Measurements from ENCODE around the gene RBM26. TPM values are rescaled to one million over a fixed set of nuclear protein-coding genes. Genes with fewer than 3 reads are reported as not detected.

Gene RBM26
- polyA plus RNA-seq, 1 of the 3 experiments (the other 2 are of a cell fraction) = 12.5 TPM

GRCh38 chr13:79402679-79403078 lies 3.4 kb downstream of the RBM26 start:
- Histone ChIP-seq H3K9me2 (no peaks in the 10 kb centered on the region), H3K79me2 (ENCODE audit: insufficient read depth) (peaks cover 99% of the 10 kb centered on the region), H4K20me1 (ENCODE audit: insufficient read depth) (peaks cover 57% of the 10 kb centered on the region), H3K27me3 (ENCODE audit: insufficient read depth) (no peaks in the 10 kb centered on the region), H3K9ac (no peak overlapping the region), H2AFZ (ENCODE audit: low read depth) (no peak overlapping the region), H3K27ac (ENCODE audit: low read depth in 2 of 2, low read length in 1 of 2) (peak overlapping the region in 1 of 2 experiments; percentile 0; a peak in 1 of 4 replicates), H3K4me1 (ENCODE audit: control insufficient read depth in 1 of 2, insufficient read depth in 2 of 2, low read depth in 1 of 2, low read length in 1 of 2) (peaks cover 15 to 23% of the 10 kb centered on the region in 2 experiments; a peak in 3 of 4 replicates), H3K4me3 (ENCODE audit: low read depth in 2 of 2, low read length in 1 of 2) (no peak overlapping the region), H3K36me3 (replicated peaks in 1 of 2; ENCODE audit: control insufficient read depth in 1 of 2, insufficient read depth in 2 of 2, low read length in 1 of 2) (peaks cover 29 to 37% of the 10 kb centered on the region in 2 experiments), H3K9me3 (no peaks in the 10 kb centered on the region), H3F3A (replicated peaks; ENCODE audit: insufficient read depth) (peaks cover 7% of the 10 kb centered on the region), H3K4me2 (peak overlapping the region; percentile 42)
- TF ChIP-seq ELF1 (IDR thresholded peaks at IDR 0.05) = no peak
- no peak for TF ChIP-seq SMC3 (IDR thresholded peaks at IDR 0.05; ENCODE audit: low read depth, low read length)
- no peak for TF ChIP-seq NRF1 (IDR thresholded peaks at IDR 0.05; ENCODE audit: low read depth, low read length)
- no peak for TF ChIP-seq RFX5 (IDR thresholded peaks at IDR 0.05; ENCODE audit: low read length)
- TF ChIP-seq GABPA (IDR thresholded peaks at IDR 0.05; ENCODE audit: low read depth) = no peak
- no peak for TF ChIP-seq FOSL2 (IDR thresholded peaks at IDR 0.05; ENCODE audit: borderline replicate concordance, low read depth)
- no peak for TF ChIP-seq RCOR1 (IDR thresholded peaks at IDR 0.05; ENCODE audit: low read length)
- TF ChIP-seq REST (IDR thresholded peaks at IDR 0.05; ENCODE audit: low read depth, low read length) = no peak
- no peak for TF ChIP-seq USF2 (IDR thresholded peaks at IDR 0.05; ENCODE audit: borderline replicate concordance, low read depth, low read length)
- DNase-seq = no peak
- WGBS (ENCODE audit: low lambda C conversion rate) = 71% methylated on average over 2 of the region's 2 CpGs
- CTCF ChIA-PET = interaction anchor here (1.9 kb wide), 1 partner anchor 11 kb away, joined by 7 read pairs; no protein-coding TSS in a partner anchor
- POLR2A ChIA-PET = no interaction called here

GRCh38 chr13:79402074-79402635 lies 3.9 kb downstream of the RBM26 start:
- TF ChIP-seq EZH2phosphoT487 (IDR thresholded peaks at IDR 0.05; ENCODE audit: borderline replicate concordance, low read depth) = no peak
- TF ChIP-seq TCF12 (IDR thresholded peaks at IDR 0.05) = no peak
- TF ChIP-seq ZBTB33 (IDR thresholded peaks at IDR 0.05; ENCODE audit: borderline replicate concordance, low read depth) = no peak
- TF ChIP-seq RCOR1 (IDR thresholded peaks at IDR 0.05; ENCODE audit: low read length) = no peak
- no peak for TF ChIP-seq RXRA (IDR thresholded peaks at IDR 0.05; ENCODE audit: borderline replicate concordance, low read depth)
- no peak for TF ChIP-seq CTCF (IDR thresholded peaks at IDR 0.05)
- no peak for TF ChIP-seq EP300 (IDR thresholded peaks at IDR 0.05; ENCODE audit: borderline replicate concordance in 1 of 2, low read depth in 1 of 2, low read length in 1 of 2)
- TF ChIP-seq ELF1 (IDR thresholded peaks at IDR 0.05) = no peak
- Histone ChIP-seq H3K4me1 (ENCODE audit: control insufficient read depth in 1 of 2, insufficient read depth in 2 of 2, low read depth in 1 of 2, low read length in 1 of 2) (peaks cover 15 to 23% of the 10 kb centered on the region in 2 experiments; a peak in 3 of 4 replicates), H2AFZ (ENCODE audit: low read depth) (no peak overlapping the region), H3K9ac (no peak overlapping the region), H3K4me3 (ENCODE audit: low read depth in 2 of 2, low read length in 1 of 2) (no peak overlapping the region), H3K27ac (ENCODE audit: low read depth in 2 of 2, low read length in 1 of 2) (peak overlapping the region in 1 of 2 experiments; percentile 0; a peak in 1 of 4 replicates), H3F3A (replicated peaks; ENCODE audit: insufficient read depth) (peaks cover 7% of the 10 kb centered on the region), H3K9me2 (no peaks in the 10 kb centered on the region), H3K4me2 (peak overlapping the region; percentile 42), H3K27me3 (ENCODE audit: insufficient read depth) (no peaks in the 10 kb centered on the region), H3K36me3 (replicated peaks in 1 of 2; ENCODE audit: control insufficient read depth in 1 of 2, insufficient read depth in 2 of 2, low read length in 1 of 2) (peaks cover 33 to 37% of the 10 kb centered on the region in 2 experiments), H3K9me3 (no peaks in the 10 kb centered on the region), H3K79me2 (ENCODE audit: insufficient read depth) (peaks cover 99% of the 10 kb centered on the region), H4K20me1 (ENCODE audit: insufficient read depth) (peaks cover 58% of the 10 kb centered on the region)
- WGBS (ENCODE audit: low lambda C conversion rate) = 65% methylated on average over 2 of the region's 2 CpGs
- CTCF ChIA-PET = interaction anchor here (0.6 to 1.9 kb wide), 3 partner anchors 11 to 79 kb away, joined by 3 to 7 read pairs (median 3); no protein-coding TSS in a partner anchor
- POLR2A ChIA-PET = no interaction called here
- no peak for DNase-seq

Data from SK-N-SH (cell line).